PC-9 (cell line): ENCODE measurements around the gene RNLS. TPM values are rescaled to one million over a fixed set of nuclear protein-coding genes. Genes with fewer than 3 reads are reported as not detected.

ENCODE experiments used
- BruUV-seq: library from RNA; stranded (reverse); fragments of 400-500 nt; replicated peaks from 2 replicates; lab custom pipeline; 2021; lab: Mats Ljungman, UMichigan
- CTCF ChIA-PET: fragments of 300-600 bp; sonication (Branson Sonifier 250); formaldehyde crosslinking; loops from one replicate; lab custom pipeline; 2022; ENCODE audit warnings: antibody characterized with exemption; lab: Charles Lee
- POLR2A ChIA-PET: fragments of 300-600 bp; sonication (Branson Sonifier 250); formaldehyde crosslinking; loops from one replicate; lab custom pipeline; 2022; ENCODE audit warnings: antibody characterized with exemption; ENCODE audit not compliant: unreplicated experiment; lab: Charles Lee
- DNase-seq, 2 experiments: peaks; one replicate each; pipeline versions ENCODE4 v3.0.0 to v3.0.0-alpha.2; 2015 to 2022; ENCODE audit warnings: mixed read lengths in 1 of 2
- H2AFZ ChIP-seq: fragments of 200-600 bp; sonication (generic); 2 replicates; pipeline ENCODE4 v1.8.1; 2017; ENCODE audit warnings: antibody characterized with exemption
- H3F3A ChIP-seq: fragments of 200-600 bp; sonication (generic); 2 replicates; pipeline ENCODE4 v1.8.1; 2017; ENCODE audit warnings: antibody characterized with exemption, mild to moderate bottlenecking, low read depth; ENCODE audit not compliant: insufficient read depth
- H3K27ac ChIP-seq: fragments of 200-600 bp; sonication (generic); 2 replicates; pipeline ENCODE4 v1.6.1; 2016; ENCODE audit warnings: mixed run types
- H3K27me3 ChIP-seq: fragments of 200-600 bp; sonication (generic); 2 replicates; pipeline ENCODE4 v1.6.1; 2016; ENCODE audit warnings: low read depth, mixed run types; ENCODE audit not compliant: insufficient read depth
- H3K36me3 ChIP-seq: fragments of 200-600 bp; sonication (generic); 2 replicates; pipeline ENCODE4 v1.6.1; 2016; ENCODE audit warnings: low read depth, mixed run types
- H3K4me1 ChIP-seq: fragments of 200-600 bp; sonication (generic); replicated peaks from 2 replicates; pipeline ENCODE4 v1.6.1; 2016; ENCODE audit warnings: mixed run types; ENCODE audit not compliant: insufficient read depth
- H3K4me2 ChIP-seq: fragments of 200-600 bp; sonication (generic); 2 replicates; pipeline ENCODE4 v1.6.1; 2017; ENCODE audit warnings: mixed run types
- H3K4me3 ChIP-seq: fragments of 200-600 bp; sonication (generic); 2 replicates; pipeline ENCODE4 v1.6.1; 2016; ENCODE audit warnings: mixed run types
- H3K79me2 ChIP-seq: fragments of 200-600 bp; sonication (generic); 2 replicates; pipeline ENCODE4 v1.6.1; 2017; ENCODE audit warnings: low read depth, mixed run types
- H3K9me2 ChIP-seq: fragments of 200-600 bp; sonication (generic); 2 replicates; pipeline ENCODE4 v1.8.1; 2017; ENCODE audit warnings: mild to moderate bottlenecking; ENCODE audit not compliant: insufficient read depth
- H3K9me3 ChIP-seq: fragments of 200-600 bp; sonication (generic); 2 replicates; pipeline ENCODE4 v1.8.1; 2016; ENCODE audit warnings: low read depth; ENCODE audit not compliant: insufficient read depth
- H4K20me1 ChIP-seq: fragments of 200-600 bp; sonication (generic); 2 replicates; pipeline ENCODE4 v1.8.1; 2017; ENCODE audit not compliant: insufficient read depth
- CTCF ChIP-seq: fragments of 200-600 bp; sonication (generic); conservative IDR thresholded peaks from 2 replicates; pipeline ENCODE4 v1.6.1; 2017; ENCODE audit warnings: mixed run types, antibody characterized with exemption, mild to moderate bottlenecking, moderate library complexity
- EZH2 ChIP-seq: fragments of 200-600 bp; sonication (generic); IDR thresholded peaks from 2 replicates; pipeline ENCODE4 v1.8.0; 2017; ENCODE audit warnings: antibody characterized with exemption, low read depth
- intact Hi-C: fragments of 100-400 bp; cut with micrococcal nuclease; formaldehyde crosslinking; loops from one replicate; pipeline ENCODE4 v1.10.0; 2022; ENCODE audit not compliant: unreplicated experiment
- total RNA-seq: library from RNA; stranded (reverse); gene quantifications from 2 replicates; pipeline ENCODE4 v1.2.3, GENCODE V29; 2021

RNLS gene
- total RNA-seq, 1 experiment from 2014 or later: not detected

- Histone ChIP-seq H3K36me3 (no peaks in the 10 kb centered on the region), H3K27me3 (no peaks in the 10 kb centered on the region), H3K9me3 (no peaks in the 10 kb centered on the region), H3K27ac (peak overlapping the region; percentile 42; the same call in 1 of the 2 replicates), H3F3A (peaks cover 14% of the 10 kb centered on the region), H2AFZ (no peak overlapping the region), H3K9me2 (no peaks in the 10 kb centered on the region), H3K4me2 (peak overlapping the region; percentile 28; the same call in 1 of the 2 replicates), H3K4me1 (peaks cover 20% of the 10 kb centered on the region), H4K20me1 (no peaks in the 10 kb centered on the region), H3K79me2 (no peaks in the 10 kb centered on the region), H3K4me3 (no peak overlapping the region; the same call in 1 of the 2 replicates)
- DNase-seq: no peak
- TF ChIP-seq CTCF (no peak), EZH2 (no peak)
- ChIA-PET CTCF (no interaction called here), POLR2A (interaction anchor here (0.6 to 0.7 kb wide), 3 partner anchors 32 to 171 kb away, joined by 3 to 5 read pairs (median 3); no protein-coding TSS in a partner anchor)
- intact Hi-C loops: no loop called here
- no TSS peak for BruUV-seq
Observed at GRCh38 chr10:88474884-88475844, 108.0 kb downstream of the RNLS start.

- H3F3A ChIP-seq: peaks cover 14% of the 10 kb centered on the region
Observed at GRCh38 chr10:88473989-88474883, 108.9 kb downstream of the RNLS start.

More at GRCh38 chr10:88473989-88474883, 108.9 kb downstream of the RNLS start:
- ChIA-PET CTCF (no interaction called here), POLR2A (interaction anchor here (0.6 to 0.7 kb wide), 3 partner anchors 31 to 172 kb away, joined by 3 to 5 read pairs (median 3); no protein-coding TSS in a partner anchor)
- intact Hi-C loops: no loop called here
- Histone ChIP-seq H3K27ac (no peak overlapping the region; the same call in 1 of the 2 replicates), H3K4me2 (peak overlapping the region; percentile 28; the same call in 1 of the 2 replicates), H3K4me1 (peaks cover 20% of the 10 kb centered on the region), H2AFZ (no peak overlapping the region), H3K79me2 (no peaks in the 10 kb centered on the region), H3K9me3 (no peaks in the 10 kb centered on the region), H3K36me3 (no peaks in the 10 kb centered on the region), H3K27me3 (no peaks in the 10 kb centered on the region), H4K20me1 (no peaks in the 10 kb centered on the region), H3K4me3 (no peak overlapping the region), H3K9me2 (no peaks in the 10 kb centered on the region)
- no peak for TF ChIP-seq CTCF
- TF ChIP-seq EZH2: no peak
- no TSS peak for BruUV-seq
- peak; percentile 34 to 90 for DNase-seq
